Neural cell (in vitro differentiated cells): ENCODE measurements around the gene XRCC3.

Experiments used
- EP300 ChIP-seq: fragments of 450-650 bp; conservative IDR thresholded peaks from 2 replicates; pipeline ENCODE4 v1.6.1; 2014; ENCODE audit warnings: antibody characterized with exemption, mild to moderate bottlenecking, moderate library complexity; ENCODE audit not compliant: poor library complexity, severe bottlenecking
- EZH2 ChIP-seq: fragments of 200-600, 300-800 bp; shearing (Covaris generic), sonication (generic); IDR thresholded peaks from 2 replicates; pipeline ENCODE4 v1.6.1; 2014; ENCODE audit warnings: antibody characterized with exemption, low read length, borderline replicate concordance, mild to moderate bottlenecking; ENCODE audit not compliant: insufficient read depth, poor library complexity, severe bottlenecking
- POLR2AphosphoS5 ChIP-seq: IDR thresholded peaks from 2 replicates; pipeline ENCODE4 v1.6.1; 2012
- RAD21 ChIP-seq: fragments of 450-650 bp; conservative IDR thresholded peaks from 2 replicates; pipeline ENCODE4 v1.6.1; 2014; ENCODE audit warnings: antibody characterized with exemption, mild to moderate bottlenecking, moderate library complexity
- SMC3 ChIP-seq: fragments of 450-650 bp; conservative IDR thresholded peaks from 2 replicates; pipeline ENCODE4 v1.6.1; 2014; ENCODE audit warnings: antibody characterized with exemption, mild to moderate bottlenecking, moderate library complexity; ENCODE audit not compliant: poor library complexity
- TAF1 ChIP-seq: IDR thresholded peaks from 2 replicates; pipeline ENCODE4 v1.6.1; 2012; ENCODE audit warnings: low read depth
- TF ChIP-seq, protein P1 (sequence below): fragments of 450-650 bp; IDR thresholded peaks from 2 replicates; pipeline ENCODE4 v1.5.1; 2014; ENCODE audit warnings: antibody characterized with exemption, mild to moderate bottlenecking, moderate library complexity; ENCODE audit not compliant: poor library complexity, severe bottlenecking

DNA sequence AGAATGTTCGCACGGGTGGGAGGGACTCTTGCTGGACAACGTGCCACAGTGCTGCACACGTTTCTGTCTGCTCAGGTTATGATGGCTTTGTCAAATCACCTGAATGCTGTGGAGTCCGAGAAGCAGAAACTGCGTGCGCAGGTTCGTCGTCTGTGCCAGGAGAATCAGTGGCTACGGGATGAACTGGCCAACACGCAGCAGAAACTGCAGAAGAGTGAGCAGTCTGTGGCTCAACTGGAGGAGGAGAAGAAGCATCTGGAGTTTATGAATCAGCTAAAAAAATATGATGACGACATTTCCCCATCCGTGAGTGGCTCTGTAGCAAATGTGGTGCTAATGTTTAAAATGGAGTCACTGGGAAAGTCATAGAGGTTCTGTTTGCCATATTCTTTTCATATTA is 57.8 kb downstream of the XRCC3 start:
- TF ChIP-seq POLR2AphosphoS5 (no peak), SMC3 (no peak), EP300 (no peak), EZH2 (no peak), RAD21 (no peak), TAF1 (no peak)
- TF ChIP-seq, protein P1, sequence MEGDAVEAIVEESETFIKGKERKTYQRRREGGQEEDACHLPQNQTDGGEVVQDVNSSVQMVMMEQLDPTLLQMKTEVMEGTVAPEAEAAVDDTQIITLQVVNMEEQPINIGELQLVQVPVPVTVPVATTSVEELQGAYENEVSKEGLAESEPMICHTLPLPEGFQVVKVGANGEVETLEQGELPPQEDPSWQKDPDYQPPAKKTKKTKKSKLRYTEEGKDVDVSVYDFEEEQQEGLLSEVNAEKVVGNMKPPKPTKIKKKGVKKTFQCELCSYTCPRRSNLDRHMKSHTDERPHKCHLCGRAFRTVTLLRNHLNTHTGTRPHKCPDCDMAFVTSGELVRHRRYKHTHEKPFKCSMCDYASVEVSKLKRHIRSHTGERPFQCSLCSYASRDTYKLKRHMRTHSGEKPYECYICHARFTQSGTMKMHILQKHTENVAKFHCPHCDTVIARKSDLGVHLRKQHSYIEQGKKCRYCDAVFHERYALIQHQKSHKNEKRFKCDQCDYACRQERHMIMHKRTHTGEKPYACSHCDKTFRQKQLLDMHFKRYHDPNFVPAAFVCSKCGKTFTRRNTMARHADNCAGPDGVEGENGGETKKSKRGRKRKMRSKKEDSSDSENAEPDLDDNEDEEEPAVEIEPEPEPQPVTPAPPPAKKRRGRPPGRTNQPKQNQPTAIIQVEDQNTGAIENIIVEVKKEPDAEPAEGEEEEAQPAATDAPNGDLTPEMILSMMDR: no peak
